Stimulated activated CD8-positive, alpha-beta memory T cell treated with anti-CD3 and anti-CD28 coated beads, Interleukin-7, amount 100 ng/mL, for 24 hours (primary cell): ENCODE results near the gene NOTUM.
A peak's percentile ranks its signal among the peaks of the same experiment; 100 is the strongest.
"Not testable (repeated sequence)": the region's sequence is repeated elsewhere in the genome, so short reads cannot be mapped to it uniquely, and the experiment has no call there.

Source experiments
- DNase-seq: peaks from one replicate; pipeline ENCODE4 v3.0.0-alpha.2; 2020; ENCODE audit warnings: low read depth

NOTUM gene

DNA sequence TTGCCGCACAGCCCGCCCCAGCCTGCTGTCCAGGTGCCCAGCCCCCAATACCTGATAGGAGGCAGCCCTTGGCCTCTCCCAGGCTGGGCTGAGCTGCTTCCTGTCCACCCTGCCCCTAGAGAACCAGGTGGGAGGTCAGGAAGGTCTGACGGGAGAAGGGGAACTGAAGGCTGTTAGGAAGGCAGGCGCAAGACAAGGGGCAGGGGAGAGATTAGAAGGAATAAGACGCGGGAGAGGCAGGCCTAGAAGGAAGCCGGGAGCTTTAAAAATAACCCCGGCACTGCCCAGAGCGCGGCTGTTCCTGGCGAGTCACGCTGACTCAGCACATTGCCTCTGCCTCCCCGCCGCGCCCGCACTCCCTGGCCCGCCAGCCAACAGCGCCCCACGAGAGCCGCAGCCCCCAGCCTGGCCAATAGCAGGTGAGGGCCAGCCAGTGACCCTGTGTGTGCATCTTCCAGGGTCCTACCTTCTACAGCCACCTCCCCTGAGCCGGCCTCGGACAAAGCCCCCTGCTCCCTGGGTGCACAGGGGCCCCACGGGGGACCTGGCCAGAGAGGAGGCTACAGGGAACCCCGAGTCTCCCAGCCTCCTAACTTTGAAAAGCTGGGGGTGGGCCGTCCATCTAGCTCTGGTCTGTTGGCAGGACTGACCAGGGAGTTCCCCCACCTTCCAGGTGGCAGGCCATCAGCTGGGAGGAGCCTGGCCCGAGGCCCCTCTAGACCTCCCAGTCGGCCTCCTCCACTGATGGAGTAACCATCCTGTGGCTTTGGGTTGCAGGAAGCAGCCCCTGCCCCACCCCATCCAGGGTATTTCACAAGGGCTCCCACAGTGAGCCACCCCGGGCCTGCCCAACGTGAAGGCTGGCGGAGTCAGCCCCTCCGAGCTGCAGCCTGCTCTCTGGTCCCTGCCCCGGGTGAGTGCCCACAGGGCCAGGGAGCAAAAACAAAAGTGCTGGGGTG is 37.4 kb downstream of the NOTUM start:
- DNase-seq: no peak

- no peak for DNase-seq
Observed at GRCh38 chr17:81922566-81923301, 38.3 kb downstream of the NOTUM start.

- no peak for DNase-seq
Observed at GRCh38 chr17:81921996-81922565, 38.9 kb downstream of the NOTUM start.

- no peak for DNase-seq
Observed at GRCh38 chr17:81921537-81921862, 39.5 kb downstream of the NOTUM start.

DNA sequence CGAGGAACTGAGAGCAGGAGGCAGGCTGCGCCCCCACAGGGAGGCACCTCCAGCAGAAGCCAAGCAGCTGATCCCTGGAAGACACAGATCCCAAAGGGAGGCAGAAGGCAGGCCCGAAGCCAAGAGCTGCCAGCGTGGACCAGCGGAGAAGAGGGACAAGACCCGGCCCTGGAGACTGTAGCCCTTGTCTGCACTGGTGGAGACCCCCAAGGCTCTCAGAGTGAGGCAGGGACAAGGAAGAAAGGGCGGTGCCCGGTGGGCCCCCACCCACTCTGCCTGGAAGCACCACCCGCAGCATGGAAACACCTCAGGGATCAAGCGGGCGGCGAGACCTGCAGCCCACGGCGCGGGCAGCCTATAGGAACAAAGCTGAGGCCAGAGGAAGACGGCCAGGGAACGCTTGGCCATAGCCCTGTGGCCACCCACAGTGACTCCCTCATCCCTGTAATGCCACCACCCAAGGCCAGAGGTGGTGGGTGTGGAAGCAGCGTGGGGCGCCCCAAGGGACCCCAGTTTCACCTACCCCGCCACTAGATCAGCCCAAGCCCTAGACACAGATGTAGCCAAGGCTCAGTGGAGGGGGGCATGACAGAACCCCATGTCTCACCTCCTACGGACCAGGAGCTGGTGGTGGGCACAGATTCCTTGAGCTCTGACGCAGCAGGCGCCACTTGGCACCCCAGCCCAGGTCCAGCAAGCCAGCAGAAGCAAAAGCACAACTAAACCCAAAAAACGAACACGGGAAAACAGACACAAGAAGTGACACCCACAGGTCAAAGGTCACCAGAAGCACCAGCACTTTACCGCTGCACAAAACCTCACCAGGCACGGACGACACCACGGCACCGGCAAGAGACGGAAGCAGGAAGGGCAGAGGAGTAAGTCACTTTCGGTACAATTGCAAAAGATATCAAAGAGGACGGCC is 40.1 kb downstream of the NOTUM start:
- no peak for DNase-seq

GRCh38 chr17:81918832-81919545 is 42.0 kb downstream of the NOTUM start:
- no peak for DNase-seq

DNA sequence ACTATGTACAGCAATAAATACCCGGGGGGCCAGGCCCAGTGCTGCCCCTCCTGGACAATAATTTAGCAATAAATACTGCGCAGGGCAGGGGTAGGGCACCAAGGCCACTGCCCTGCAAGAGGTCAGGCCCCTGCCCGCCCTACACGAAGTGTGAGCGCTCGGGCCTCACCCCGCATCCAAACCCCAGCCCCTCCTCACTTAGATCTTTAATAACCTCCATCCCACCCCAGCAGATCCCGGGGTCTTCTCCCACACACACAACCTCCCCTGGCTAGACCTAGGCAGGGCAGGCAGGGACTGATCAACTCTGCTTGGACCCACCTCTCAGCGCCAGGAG is 42.7 kb downstream of the NOTUM start:
- not testable (repeated sequence) for DNase-seq

DNA sequence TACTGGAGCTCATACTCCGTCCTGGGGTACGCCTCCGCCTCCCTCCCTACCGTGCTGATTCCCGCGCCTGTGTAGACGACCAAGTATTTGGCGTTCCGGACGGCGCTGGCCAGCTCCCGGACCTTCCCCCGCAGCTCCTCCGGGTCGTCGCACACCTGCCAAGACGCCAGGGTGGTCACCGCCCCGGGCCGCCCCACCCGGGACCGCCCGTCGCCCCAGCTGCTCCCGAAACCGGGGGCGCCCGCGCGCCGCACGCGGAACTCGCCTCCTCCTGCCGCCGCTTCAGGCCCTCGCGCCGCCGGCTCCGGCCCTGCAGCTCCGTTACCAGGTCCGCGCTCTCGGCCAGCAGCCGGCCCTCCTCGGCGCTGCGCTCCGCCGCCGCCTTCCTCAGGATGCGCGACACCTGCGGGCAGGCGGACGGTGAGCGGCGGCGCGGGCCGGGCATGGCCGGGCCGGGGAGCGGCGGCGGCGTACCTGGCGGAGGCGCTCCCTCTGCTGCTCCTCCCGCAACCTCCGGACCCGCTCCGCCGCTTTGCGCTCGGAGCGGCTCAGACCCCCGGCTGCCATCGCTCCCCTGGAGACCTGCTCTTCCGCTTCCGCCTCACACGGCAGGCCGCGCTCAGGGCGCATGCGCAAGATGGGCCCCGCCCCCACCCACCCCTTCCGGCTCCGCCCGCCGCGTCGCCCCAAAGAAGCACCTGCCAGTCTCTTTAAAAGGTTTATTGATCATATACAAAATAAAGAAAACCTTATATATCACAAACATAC is 43.2 kb downstream of the NOTUM start, which contains the start of gene SIRT7:
TSS of gene SIRT7 (minus strand) at position 612 of the 768 bp plus-strand sequence. CDS start at position 567, 45 bp downstream.
- peak; percentile 50 for DNase-seq

DNA sequence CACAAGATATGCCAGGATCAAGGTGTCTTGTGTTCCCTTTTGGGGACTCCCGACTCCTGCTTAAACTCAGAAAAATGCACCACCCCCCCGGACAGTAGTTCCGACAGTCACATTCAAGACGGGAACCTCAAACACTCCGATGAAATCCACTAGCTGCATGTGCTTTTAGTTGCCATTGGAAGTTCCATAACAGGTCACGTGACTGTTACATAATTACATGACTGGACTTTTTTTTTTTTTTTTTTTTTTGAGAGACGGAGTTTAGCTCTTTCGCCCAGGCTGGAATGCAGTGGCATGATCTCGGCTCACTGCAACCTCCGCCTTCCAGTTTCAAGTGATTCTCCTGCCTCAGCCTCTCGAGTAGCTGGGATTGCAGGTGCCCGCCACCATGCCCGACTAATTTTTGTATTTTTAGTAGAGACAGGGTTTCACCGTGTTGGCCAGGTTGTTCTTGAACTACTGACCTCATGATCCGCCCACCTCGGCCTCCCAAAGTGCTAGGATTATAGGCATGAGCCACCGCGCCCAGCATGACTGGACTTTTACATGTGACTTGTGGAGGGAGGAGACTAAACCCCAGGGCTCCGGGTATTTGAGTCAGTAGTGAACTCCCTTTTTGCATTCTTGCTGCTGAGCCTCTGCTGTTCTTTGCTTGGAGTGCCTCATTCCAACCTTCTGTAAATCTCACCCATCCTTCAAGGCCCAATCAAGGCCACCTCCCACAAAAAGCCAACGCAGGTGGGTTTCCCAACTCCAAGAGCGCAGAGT is 44.6 kb downstream of the NOTUM start:
- no peak for DNase-seq

GRCh38 chr17:81915331-81915730 is 45.7 kb downstream of the NOTUM start:
- no peak for DNase-seq

DNA sequence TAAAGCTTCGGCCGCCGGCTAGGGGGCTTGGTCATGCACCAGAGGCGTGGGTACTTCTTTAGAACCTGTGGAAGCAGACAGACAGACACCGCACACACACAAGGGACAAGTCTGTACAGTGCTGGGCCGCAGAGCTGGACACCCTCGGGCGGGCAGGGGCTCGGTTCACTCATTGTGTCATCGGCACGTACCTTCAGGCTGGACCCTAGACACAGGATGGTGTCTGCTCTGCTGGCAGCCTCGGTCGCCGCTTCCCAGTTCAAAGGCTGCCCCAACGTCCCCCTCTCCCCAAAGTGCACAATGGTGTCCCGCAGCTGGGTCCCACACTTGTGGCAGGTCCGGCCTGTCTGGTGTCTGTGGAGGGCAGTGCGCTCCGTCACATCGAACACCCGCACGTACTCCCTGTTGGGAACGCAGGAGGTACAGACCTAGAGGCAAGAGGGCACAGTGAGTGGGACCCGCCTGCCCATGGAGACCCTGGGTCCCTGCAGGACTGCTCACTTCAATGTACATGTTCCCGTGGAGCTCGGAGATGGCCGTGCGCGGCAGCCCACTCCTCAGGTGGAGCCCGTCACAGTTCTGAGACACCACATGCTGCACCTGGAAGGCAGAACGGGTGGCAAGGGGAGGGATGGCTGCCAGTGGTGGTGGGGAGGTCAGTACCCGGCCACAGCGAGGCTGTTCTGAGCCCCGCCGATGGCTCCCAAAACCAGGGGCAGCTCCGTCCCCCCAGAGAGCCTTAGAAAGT is 46.7 kb downstream of the NOTUM start:
- DNase-seq: no peak

DNA sequence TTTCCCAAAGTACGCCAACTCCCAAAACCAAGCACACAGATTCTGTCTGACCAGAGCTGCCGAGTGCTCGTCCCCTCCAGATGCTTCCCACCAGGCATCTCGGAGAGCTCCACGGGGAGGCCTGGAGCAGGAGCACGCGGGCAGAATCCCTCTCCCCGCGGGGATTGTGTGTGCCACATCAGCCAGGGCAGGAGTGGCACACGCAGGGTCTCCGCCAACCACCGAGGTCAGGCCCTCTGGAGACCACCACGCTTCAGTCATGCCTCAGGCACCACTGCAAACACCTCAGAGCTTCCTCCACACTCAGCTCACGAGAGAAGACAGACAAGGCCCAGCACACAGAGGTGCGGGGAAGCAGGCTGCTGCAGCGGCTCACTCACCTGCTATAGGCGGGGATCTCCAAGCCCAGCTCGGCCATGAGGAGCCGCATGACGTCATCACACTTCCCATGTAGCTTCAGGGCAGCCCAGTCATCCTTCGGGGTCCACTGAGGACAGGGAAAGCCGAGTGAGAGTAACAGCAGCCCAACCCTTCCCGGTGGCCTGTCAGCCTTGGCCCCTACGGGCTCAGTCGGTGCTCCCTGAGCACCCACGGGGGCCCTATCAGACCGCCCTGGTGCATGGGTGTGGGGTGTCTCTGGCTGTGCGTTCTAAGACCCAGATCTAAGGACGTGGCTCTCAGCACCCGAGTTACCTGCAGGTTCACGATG is 47.4 kb downstream of the NOTUM start:
- no peak for DNase-seq

DNA sequence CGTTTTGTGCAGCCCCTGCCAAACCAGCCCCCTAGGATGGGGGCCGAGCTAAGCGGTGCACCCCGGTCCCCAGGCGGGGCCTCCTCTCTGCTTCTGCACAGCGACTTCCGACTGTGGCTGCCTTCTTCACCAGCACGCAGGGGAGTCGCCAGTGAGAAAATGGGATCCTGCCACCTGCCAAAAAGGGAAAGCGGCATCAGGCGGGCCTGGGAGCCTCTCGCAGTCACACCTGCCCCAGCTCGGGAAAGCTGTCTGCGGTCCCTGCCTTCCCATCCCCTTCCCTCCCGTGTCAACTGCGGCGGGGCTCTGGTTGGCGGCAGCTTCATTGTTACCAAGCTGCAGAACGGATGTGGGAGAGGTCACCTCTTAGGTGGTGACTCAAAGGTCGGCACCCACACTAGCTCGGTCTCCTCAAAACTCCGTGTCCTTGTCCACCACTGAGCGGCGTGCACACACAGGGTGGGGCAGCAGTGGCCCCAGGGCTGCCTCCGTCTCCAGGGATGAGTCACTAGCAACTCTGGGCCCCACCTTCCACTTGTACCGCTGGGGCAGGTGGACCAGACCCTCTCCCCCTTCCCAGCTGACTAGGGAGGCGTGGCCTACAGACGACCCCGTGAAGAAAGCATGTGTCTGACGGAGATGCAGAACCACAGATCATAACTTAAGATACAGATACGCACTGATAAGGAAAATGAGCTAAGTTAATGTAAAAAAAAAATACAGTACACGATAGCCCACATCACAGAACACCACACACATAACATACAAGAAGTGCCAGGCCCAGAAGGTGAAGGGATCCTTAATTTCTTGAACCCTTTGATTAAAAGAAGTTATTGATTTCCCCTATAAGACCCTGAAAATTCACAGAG is 48.3 kb downstream of the NOTUM start:
- DNase-seq: no peak

- DNase-seq: no peak
Observed at GRCh38 chr17:81911969-81912368, 49.0 kb downstream of the NOTUM start.

GRCh38 chr17:81911277-81911961 is 49.6 kb downstream of the NOTUM start, which contains the start of gene PCYT2:
TSS of gene PCYT2 (minus strand) at chr17:81911399. CDS start at chr17:81911355, 44 bp downstream.
- DNase-seq: peak; percentile 81

GRCh38 chr17:81910840-81911276 is 50.1 kb downstream of the NOTUM start:
- no peak for DNase-seq
